Neuron (in vitro differentiated cells): ENCODE measurements around the gene PCA3.

ENCODE experiments used
- H2AFZ ChIP-seq: one replicate; pipeline ENCODE4 v1.6.1; 2013; ENCODE audit warnings: low read depth, mild to moderate bottlenecking, inconsistent platforms, low read length, moderate library complexity
- H3K27me3 ChIP-seq: one replicate; pipeline ENCODE4 v1.6.1; 2013; ENCODE audit warnings: low read length; ENCODE audit not compliant: insufficient read depth
- H3K36me3 ChIP-seq: one replicate; pipeline ENCODE4 v1.6.1; 2013; ENCODE audit warnings: low read length; ENCODE audit not compliant: insufficient read depth
- H3K4me1 ChIP-seq: one replicate; pipeline ENCODE4 v1.6.1; 2013; ENCODE audit warnings: low read length; ENCODE audit not compliant: insufficient read depth
- H3K4me3 ChIP-seq: 2 replicates; pipeline ENCODE4 v1.5.1; 2013; ENCODE audit warnings: mild to moderate bottlenecking, low read length, moderate library complexity
- H3K9me3 ChIP-seq: one replicate; pipeline ENCODE4 v1.6.1; 2013; ENCODE audit warnings: low read length

Gene PCA3

DNA sequence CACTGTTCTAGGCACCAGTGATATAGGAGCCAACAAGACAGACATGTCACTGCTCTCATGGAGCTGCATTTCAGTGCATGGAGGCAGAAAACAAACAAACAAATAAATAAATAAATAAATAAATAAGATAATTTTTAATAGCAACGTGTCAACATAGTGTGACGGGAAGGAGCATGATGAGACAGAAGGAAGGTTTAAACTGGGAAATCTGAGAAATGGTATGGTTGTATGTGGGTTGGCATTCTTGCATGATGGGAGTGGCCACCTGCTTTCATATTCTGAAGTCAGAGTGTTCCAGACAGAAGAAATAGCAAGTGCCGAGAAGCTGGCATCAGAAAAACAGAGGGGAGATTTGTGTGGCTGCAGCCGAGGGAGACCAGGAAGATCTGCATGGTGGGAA, at the start of gene PCA3:
Gene PCA3, plus strand, starts transcription at position 301 of the 400 bp plus-strand sequence.
- Histone ChIP-seq H3K4me3 (no peak within 1 kb of the TSS), H3K27me3 (no peaks in the 10 kb centered on the region), H3K36me3 (no peaks in the 10 kb centered on the region), H3K4me1 (no peaks in the 10 kb centered on the region), H2AFZ (no peak within 1 kb of the TSS), H3K9me3 (no peaks in the 10 kb centered on the region)

DNA sequence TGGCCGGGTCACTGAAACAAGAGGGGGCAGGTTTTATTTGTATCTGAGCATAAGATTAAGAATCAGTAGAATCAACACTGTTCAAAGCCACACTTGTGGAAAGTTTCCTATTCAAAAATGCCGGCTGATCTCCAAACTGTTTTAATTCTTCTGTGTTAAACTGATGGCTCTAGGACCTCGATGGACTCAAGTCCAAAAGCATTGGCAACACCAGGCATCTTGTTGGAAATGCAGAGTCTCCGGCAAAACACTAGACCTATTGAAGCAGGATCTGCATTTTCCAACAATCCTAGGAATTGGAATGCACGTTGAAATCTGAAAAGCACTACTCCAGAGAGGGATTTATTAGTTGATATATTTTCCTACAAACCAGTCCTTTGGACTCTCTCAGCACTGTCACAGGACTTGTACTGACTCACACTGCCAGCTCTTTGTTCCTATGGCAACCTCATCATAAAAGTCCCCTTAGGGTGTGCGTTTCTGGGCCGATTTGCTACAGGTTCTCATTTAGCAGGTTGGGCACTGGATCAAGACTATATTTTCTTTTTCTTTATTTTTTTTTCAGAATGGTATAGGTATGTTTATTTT, 48.1 kb upstream of the PCA3 start:
- no peaks in the 10 kb centered on the region for H3K9me3 ChIP-seq
- H2AFZ ChIP-seq, result no peak overlapping the region
- H3K4me3 ChIP-seq, result no peak overlapping the region
- H3K4me1 ChIP-seq, result no peaks in the 10 kb centered on the region
- no peaks in the 10 kb centered on the region for H3K27me3 ChIP-seq
- H3K36me3 ChIP-seq, result no peaks in the 10 kb centered on the region

DNA sequence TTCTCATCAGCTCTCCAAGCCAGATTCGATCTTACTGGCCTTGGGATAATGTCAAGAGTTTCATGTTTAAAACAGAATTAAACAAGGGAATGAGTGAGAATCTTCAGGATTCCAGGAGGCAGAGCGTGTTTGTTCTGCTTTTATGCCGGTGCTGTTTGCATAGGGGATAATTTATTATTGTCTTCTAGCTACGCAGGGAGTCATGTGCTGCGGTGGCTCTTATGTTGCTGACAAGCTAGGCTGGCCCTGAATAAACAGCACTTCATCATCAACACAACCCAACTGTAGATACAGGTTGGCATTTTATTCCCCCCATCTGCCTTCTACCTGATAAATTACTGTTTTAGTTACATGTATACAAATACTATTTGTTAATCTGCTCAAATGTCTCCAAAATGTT, 47.1 kb upstream of the PCA3 start:
- no peaks in the 10 kb centered on the region for H3K36me3 ChIP-seq
- H3K27me3 ChIP-seq, result no peaks in the 10 kb centered on the region
- H2AFZ ChIP-seq, result no peak overlapping the region
- no peak overlapping the region for H3K4me3 ChIP-seq
- H3K4me1 ChIP-seq, result no peaks in the 10 kb centered on the region
- no peaks in the 10 kb centered on the region for H3K9me3 ChIP-seq

DNA sequence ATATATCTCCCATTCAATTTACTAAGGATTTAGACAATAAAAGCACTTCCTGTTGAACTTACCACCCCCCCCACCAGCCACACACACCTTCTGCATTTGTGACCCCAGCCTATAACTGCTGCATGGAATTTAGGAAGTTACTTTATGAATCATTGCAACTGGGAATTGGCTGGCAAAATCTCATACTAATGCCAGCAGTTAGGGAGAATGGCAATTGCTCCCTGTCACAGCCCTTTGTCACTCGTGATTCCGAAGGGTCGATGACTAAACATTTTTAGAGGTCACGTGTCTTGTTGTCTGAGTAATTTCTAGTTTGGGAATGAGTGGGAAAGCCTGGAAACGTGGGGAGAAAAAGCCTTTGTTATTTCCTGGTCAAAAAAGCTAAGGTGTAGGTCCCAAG, 46.6 kb upstream of the PCA3 start:
- no peaks in the 10 kb centered on the region for H3K4me1 ChIP-seq
- no peaks in the 10 kb centered on the region for H3K27me3 ChIP-seq
- no peaks in the 10 kb centered on the region for H3K9me3 ChIP-seq
- H3K36me3 ChIP-seq, result no peaks in the 10 kb centered on the region
- H3K4me3 ChIP-seq, result no peak overlapping the region
- H2AFZ ChIP-seq, result no peak overlapping the region

DNA sequence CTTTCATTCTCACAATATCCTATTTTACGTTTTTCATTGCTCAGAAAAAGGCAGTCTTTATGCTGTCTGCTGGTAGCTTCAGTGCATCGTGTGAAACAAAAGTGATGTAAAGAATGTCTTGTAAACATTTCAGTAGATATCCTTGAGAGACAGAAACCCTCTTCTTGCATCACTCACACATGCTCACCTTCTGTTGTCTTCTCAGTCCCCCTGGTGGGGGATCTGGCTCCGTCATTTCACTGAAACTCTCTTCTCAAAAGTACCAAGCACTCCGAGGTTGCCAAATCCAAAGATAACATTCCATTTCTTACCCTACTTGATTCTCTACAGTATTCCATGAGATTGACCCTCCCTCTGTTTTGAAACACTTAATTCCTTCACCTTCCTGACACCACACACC, 46.1 kb upstream of the PCA3 start:
- Histone ChIP-seq H3K36me3 (no peaks in the 10 kb centered on the region), H3K4me1 (no peaks in the 10 kb centered on the region), H3K9me3 (no peaks in the 10 kb centered on the region), H2AFZ (no peak overlapping the region), H3K27me3 (no peaks in the 10 kb centered on the region), H3K4me3 (no peak overlapping the region)

DNA sequence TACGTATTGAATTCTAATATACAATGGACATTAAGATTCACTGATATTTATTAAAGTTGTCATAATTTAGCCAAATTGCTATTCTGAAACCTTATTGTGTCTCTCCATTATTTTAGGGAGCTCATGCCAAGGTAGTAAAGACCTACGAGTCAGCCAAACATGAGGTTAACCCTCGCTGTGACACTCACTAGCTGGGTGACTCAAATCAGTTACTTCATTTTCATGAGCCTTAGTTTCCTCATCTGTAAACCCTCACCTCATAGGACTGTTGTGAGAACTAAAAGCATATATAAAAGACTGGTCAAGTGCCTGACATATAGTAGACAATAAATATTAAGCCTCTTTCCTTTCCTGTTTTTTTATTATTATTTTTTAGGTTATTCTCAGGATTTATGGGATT, 44.0 kb upstream of the PCA3 start:
- Histone ChIP-seq H3K36me3 (no peaks in the 10 kb centered on the region), H3K9me3 (no peaks in the 10 kb centered on the region), H2AFZ (no peak overlapping the region), H3K4me1 (no peaks in the 10 kb centered on the region), H3K4me3 (no peak overlapping the region), H3K27me3 (no peaks in the 10 kb centered on the region)

DNA sequence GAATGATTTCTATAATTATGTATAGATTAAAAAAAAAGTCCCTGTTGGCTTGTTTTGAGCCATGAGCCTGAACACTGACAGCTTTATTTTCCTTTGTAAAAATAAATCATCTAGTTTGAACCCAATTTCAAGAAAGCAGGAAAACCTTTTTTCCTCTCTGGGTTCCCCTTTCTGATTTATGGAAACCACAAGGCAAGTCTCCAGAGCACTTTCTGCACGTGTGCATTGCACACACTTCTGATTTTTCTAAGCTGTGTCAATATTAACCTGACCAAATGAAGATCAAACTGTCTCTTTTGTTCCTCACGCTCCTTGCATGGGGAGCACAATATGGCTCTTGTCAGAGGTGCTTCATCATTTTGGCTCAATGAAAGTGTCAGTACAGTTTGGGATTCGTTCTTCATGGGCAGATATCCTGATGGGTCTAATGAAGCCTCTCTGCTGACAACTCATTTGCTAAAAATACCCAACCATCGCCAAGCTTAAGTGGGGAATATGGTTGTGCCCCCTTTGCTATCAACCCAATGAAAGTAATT, 39.2 kb upstream of the PCA3 start:
- Histone ChIP-seq H2AFZ (no peak overlapping the region), H3K4me1 (no peaks in the 10 kb centered on the region), H3K36me3 (no peaks in the 10 kb centered on the region), H3K4me3 (no peak overlapping the region), H3K9me3 (no peaks in the 10 kb centered on the region), H3K27me3 (no peaks in the 10 kb centered on the region)

DNA sequence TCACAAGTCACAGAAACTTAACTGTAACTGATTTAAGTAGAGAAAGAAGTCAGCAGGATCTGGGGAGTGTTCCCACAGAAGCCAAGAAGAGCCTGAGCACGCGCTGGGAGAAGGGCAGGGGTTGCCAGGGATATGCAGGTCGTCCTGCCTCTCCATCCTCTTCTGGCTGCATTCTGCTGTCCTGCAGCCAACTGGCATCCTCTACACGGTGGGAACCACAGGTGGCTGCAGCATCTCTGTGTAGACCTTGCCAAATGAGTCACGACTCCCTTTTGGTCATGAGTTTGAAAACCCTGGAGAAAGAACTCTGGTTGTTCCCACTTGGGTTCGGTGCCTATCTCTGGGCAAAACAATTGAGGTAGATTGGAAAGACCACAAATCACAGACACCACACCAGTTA, 38.4 kb upstream of the PCA3 start:
- H3K9me3 ChIP-seq, result no peaks in the 10 kb centered on the region
- no peaks in the 10 kb centered on the region for H3K36me3 ChIP-seq

DNA sequence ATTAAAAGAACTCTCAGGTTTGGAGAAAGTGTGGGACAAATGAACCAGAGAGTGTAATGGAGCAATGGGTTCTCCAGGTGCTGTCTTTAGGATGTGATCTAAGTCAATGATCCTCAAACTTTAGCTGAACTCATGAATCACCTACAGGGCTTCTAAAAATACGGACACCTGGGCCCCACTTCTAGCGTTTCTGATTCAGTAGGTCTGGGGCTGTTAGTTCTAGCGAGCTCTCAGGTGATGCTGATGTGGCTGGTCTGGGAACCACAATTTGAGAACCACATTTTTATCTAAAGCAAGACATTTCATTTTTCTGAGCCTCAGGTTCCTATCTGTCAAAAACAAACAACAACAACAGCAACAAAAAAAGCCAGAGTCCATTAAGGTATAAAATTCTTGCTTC, 35.1 kb upstream of the PCA3 start:
- Histone ChIP-seq H3K36me3 (no peaks in the 10 kb centered on the region), H2AFZ (no peak overlapping the region), H3K4me1 (no peaks in the 10 kb centered on the region), H3K27me3 (no peaks in the 10 kb centered on the region), H3K4me3 (no peak overlapping the region), H3K9me3 (no peaks in the 10 kb centered on the region)

More for the DNA sequence above, 38.4 kb upstream of the PCA3 start:
- Histone ChIP-seq H2AFZ (no peak overlapping the region), H3K4me1 (no peaks in the 10 kb centered on the region), H3K4me3 (no peak overlapping the region), H3K27me3 (no peaks in the 10 kb centered on the region)

DNA sequence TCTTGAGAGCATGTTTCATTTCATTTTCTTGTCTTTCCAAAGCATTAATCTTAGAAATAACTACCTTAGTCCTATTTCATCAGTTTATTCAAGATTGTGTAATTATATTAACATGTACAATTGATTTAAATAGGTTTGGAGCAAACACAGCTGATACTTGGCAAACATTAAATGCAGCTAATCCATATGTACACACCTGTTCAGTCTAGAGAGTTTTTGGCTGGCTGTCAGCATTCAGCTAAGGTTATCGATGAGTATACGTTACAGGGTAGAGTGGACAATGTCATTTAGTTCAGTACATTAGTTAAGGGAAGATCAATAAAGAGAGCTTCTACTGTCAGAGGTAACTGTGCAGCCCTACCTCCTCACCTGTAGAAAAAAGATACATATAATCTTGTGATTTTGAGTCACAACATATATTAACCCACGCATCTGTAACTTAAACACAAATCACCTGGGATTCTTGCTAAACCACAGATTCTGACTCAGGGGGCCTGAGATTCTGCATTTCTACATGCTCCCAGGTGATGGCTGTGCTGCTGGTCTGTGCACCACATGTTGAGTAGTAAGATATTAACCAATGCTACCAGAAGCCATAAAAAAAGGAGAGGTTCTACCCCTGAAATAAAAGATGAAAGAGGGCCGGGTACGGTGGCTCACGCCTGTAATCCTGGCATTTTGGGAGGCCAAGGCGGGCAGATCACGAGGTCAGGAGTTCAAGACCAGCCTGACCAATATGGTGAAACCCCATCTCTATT, 34.1 kb upstream of the PCA3 start:
- H3K4me3 ChIP-seq, result no peak overlapping the region
- no peaks in the 10 kb centered on the region for H3K36me3 ChIP-seq
- no peak overlapping the region for H2AFZ ChIP-seq
- no peaks in the 10 kb centered on the region for H3K9me3 ChIP-seq
- H3K4me1 ChIP-seq, result no peaks in the 10 kb centered on the region
- H3K27me3 ChIP-seq, result no peaks in the 10 kb centered on the region

DNA sequence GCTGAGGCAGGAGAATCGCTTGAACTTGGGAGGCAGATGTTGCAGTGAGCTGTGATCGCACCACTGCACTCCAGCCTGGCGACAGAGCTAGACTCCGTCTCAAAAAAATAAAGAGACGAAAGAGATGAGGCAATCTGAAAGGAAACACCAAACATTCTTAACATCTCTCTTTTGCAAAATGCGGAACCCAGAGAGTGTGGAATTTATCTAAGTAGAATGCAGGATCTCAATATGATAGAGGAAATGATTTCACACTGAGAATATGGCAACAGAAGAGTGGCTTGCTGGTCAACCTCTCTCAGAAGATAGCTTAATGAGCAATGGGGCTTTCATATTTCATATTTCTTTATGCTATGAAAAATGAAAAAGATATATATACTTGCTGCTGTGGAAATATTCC, 33.4 kb upstream of the PCA3 start:
- Histone ChIP-seq H3K27me3 (no peaks in the 10 kb centered on the region), H3K4me1 (no peaks in the 10 kb centered on the region), H2AFZ (no peak overlapping the region), H3K4me3 (no peak overlapping the region), H3K9me3 (no peaks in the 10 kb centered on the region), H3K36me3 (no peaks in the 10 kb centered on the region)

DNA sequence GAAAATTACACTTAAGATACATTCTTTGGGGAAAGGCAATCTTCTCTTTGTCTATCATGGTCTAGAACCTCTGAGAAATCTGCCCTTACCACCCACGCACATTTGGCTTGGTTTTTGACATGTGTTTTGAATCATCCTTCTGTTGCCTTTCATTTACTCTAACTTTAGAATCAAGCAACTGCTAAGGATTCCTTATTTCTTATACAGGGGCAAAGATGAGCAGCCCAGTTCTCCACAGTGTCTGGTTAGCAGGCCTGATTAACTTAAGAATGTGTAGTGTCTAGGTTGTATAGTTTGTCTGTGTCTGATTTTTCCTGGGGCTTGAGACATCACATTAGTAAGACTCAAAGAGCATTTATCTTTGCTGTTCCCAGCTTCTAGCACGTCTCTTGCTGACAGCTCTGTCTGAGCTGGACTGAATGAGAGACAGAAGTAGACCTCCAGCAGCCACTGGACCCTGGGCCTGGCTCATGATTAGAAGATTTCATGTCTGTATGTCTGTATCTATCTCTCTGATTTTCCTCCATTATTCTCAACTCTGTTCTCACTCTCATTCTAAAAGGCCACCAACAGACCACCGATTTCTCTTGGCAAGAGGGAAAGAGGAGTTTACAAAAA, 31.8 kb upstream of the PCA3 start:
- H3K9me3 ChIP-seq, result no peaks in the 10 kb centered on the region
- no peak overlapping the region for H3K4me3 ChIP-seq
- no peak overlapping the region for H2AFZ ChIP-seq
- H3K27me3 ChIP-seq, result no peaks in the 10 kb centered on the region
- H3K36me3 ChIP-seq, result no peaks in the 10 kb centered on the region
- H3K4me1 ChIP-seq, result no peaks in the 10 kb centered on the region

DNA sequence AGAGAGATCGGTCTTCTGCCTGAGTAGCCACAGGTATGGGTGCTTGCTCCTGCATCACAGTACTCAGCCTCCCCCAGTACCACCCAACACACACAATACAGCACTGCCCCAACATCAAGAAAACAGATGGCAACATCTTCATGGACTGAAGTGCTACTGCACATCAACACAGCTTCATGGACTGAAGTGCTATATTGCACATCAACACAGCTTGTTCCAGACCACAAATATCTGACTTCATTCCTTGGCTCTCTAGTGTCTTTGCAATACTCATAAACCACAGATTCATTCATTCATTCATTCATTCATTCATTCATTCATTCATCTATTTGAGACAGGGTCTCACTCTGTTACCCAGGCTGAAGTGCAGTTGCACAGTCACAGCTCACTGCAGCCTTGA, 31.1 kb upstream of the PCA3 start:
- H3K9me3 ChIP-seq, result no peaks in the 10 kb centered on the region
- H3K4me1 ChIP-seq, result no peaks in the 10 kb centered on the region
- H2AFZ ChIP-seq, result no peak overlapping the region
- H3K27me3 ChIP-seq, result no peaks in the 10 kb centered on the region
- no peak overlapping the region for H3K4me3 ChIP-seq
- H3K36me3 ChIP-seq, result no peaks in the 10 kb centered on the region
